GM23338 (cell line): ENCODE data around the gene LAPTM4A.

ENCODE experiments used
- CREB1 ChIP-seq: fragments of 250-450 bp; sonication (Bioruptor Pico); IDR thresholded peaks from 2 replicates; pipeline ENCODE4 v1.5.0; 2020; ENCODE audit warnings: low read depth, mild to moderate bottlenecking, moderate library complexity
- CTCF ChIP-seq, 2 experiments: fragments of 200-600 bp in 1 of 2; sonication (generic) in 1 of 2; conservative IDR thresholded peaks; 2 replicates each; pipeline versions ENCODE4 v1.5.1 to v1.6.1; 2016 to 2017; ENCODE audit warnings: antibody characterized with exemption in 2 of 2, low read depth in 2 of 2, mild to moderate bottlenecking in 2 of 2, moderate library complexity in 1 of 2
- EZH2 ChIP-seq: fragments of 200-600 bp; sonication (generic); IDR thresholded peaks from one replicate; pipeline ENCODE4 v1.8.0; 2017; ENCODE audit warnings: antibody characterized with exemption, mild to moderate bottlenecking, low read depth; ENCODE audit not compliant: unreplicated experiment
- EZH2phosphoT487 ChIP-seq: fragments of 200-600 bp; sonication (generic); IDR thresholded peaks from one replicate; pipeline ENCODE4 v1.8.1; 2018; ENCODE audit warnings: antibody characterized with exemption; ENCODE audit not compliant: unreplicated experiment
- JUNB ChIP-seq: IDR thresholded peaks from one replicate; pipeline ENCODE4 v1.6.1; 2016; ENCODE audit warnings: antibody characterized with exemption; ENCODE audit not compliant: unreplicated experiment
- POLR2AphosphoS5 ChIP-seq: IDR thresholded peaks from 2 replicates; pipeline ENCODE4 v1.6.1; 2016; ENCODE audit warnings: antibody characterized with exemption, low read depth
- REST ChIP-seq: IDR thresholded peaks from one replicate; pipeline ENCODE4 v1.6.1; 2018; ENCODE audit warnings: antibody characterized with exemption; ENCODE audit not compliant: unreplicated experiment
- ZNF331 ChIP-seq: fragments of 250-450 bp; sonication (Bioruptor Pico); IDR thresholded peaks from 2 replicates; pipeline ENCODE4 v1.5.0; 2020; ENCODE audit warnings: low read depth, mild to moderate bottlenecking, moderate library complexity

- TF ChIP-seq CTCF (conservative IDR thresholded peaks at IDR 0.05; ENCODE audit: low read depth in 2 of 2): no peak
- no peak for TF ChIP-seq JUNB
- TF ChIP-seq EZH2: no peak
- TF ChIP-seq EZH2phosphoT487: no peak
- no peak for TF ChIP-seq POLR2AphosphoS5
- TF ChIP-seq REST: no peak
- TF ChIP-seq CREB1: no peak
- no peak for TF ChIP-seq ZNF331 (CRISPR knock-in tag)
Measured at GRCh38 chr2:20095469-20095868, 44.0 kb upstream of the LAPTM4A start.
